A204.1 (cell line): ENCODE data around the gene MMP12.
"Not testable (repeated sequence)": the region's sequence is repeated elsewhere in the genome, so short reads cannot be mapped to it uniquely, and the experiment has no call there.

Experiments
- FAIRE-seq: peaks from 2 replicates; lab custom pipeline; 2012; peaks lifted over from hg19 to GRCh38; lab: Jason Lieb, UNC

MMP12 gene

GRCh38 chr11:102874852-102875251 is at the start of gene MMP12:
TSS of gene MMP12 (minus strand) at chr11:102874982. CDS start at chr11:102874937, 45 bp downstream.
- no peak for FAIRE-seq

GRCh38 chr11:102921587-102922220 is 46.9 kb upstream of the MMP12 start:
- no peak for FAIRE-seq

GRCh38 chr11:102920118-102920684 is 45.4 kb upstream of the MMP12 start:
- no peak for FAIRE-seq

GRCh38 chr11:102915044-102915375 is 40.2 kb upstream of the MMP12 start:
- no peak for FAIRE-seq

- FAIRE-seq = no peak
Observed at GRCh38 chr11:102914238-102915043, 39.7 kb upstream of the MMP12 start.

- FAIRE-seq = no peak
Observed at GRCh38 chr11:102912482-102912830, 37.7 kb upstream of the MMP12 start.

GRCh38 chr11:102911758-102912481 is 37.1 kb upstream of the MMP12 start:
- no peak for FAIRE-seq

GRCh38 chr11:102905848-102906247 is 31.1 kb upstream of the MMP12 start:
- not testable (repeated sequence) for FAIRE-seq

- FAIRE-seq = not testable (repeated sequence)
Observed at GRCh38 chr11:102903895-102904294, 29.1 kb upstream of the MMP12 start.

- no peak for FAIRE-seq
Observed at GRCh38 chr11:102900346-102900745, 25.6 kb upstream of the MMP12 start.

GRCh38 chr11:102891736-102892135 is 17.0 kb upstream of the MMP12 start:
- FAIRE-seq = no peak

GRCh38 chr11:102886999-102887398 is 12.2 kb upstream of the MMP12 start:
- no peak for FAIRE-seq

- FAIRE-seq = no peak
Observed at GRCh38 chr11:102883141-102883540, 8.4 kb upstream of the MMP12 start.

- no peak for FAIRE-seq
Observed at GRCh38 chr11:102882389-102883024, 7.7 kb upstream of the MMP12 start.

GRCh38 chr11:102879801-102880200 is 5.0 kb upstream of the MMP12 start:
- FAIRE-seq = no peak

GRCh38 chr11:102878595-102878994 is 3.8 kb upstream of the MMP12 start:
- FAIRE-seq = no peak

- not testable (repeated sequence) for FAIRE-seq
Observed at GRCh38 chr11:102869354-102869964, 5.3 kb downstream of the MMP12 start.

GRCh38 chr11:102868339-102868738 is 6.4 kb downstream of the MMP12 start:
- FAIRE-seq = no peak

GRCh38 chr11:102864724-102865123 is 10.1 kb downstream of the MMP12 start:
- no peak for FAIRE-seq

- FAIRE-seq = no peak
Observed at GRCh38 chr11:102853956-102854355, 20.8 kb downstream of the MMP12 start.

GRCh38 chr11:102853055-102853454 is 21.7 kb downstream of the MMP12 start:
- FAIRE-seq = no peak
